Testis (tissue), 2 donors: ENCODE results near the gene FAM240B.

Source experiments
- POLR2A ChIP-seq: fragments of 450-650 bp; IDR thresholded peaks from one replicate; pipeline ENCODE4 v1.6.1; 2017; ENCODE audit warnings: antibody characterized with exemption, mild to moderate bottlenecking, moderate library complexity
- TF ChIP-seq, protein P1 (sequence below), 3 experiments: fragments of 450-650 bp in 2 of 3; fragments of 200-600 bp in 1 of 3; sonication (generic) in 1 of 3; IDR thresholded peaks; one replicate each; pipeline ENCODE4 v1.5.1; 2016 to 2019; ENCODE audit warnings: antibody characterized with exemption in 3 of 3, mild to moderate bottlenecking in 2 of 3, moderate library complexity in 1 of 3

DNA sequence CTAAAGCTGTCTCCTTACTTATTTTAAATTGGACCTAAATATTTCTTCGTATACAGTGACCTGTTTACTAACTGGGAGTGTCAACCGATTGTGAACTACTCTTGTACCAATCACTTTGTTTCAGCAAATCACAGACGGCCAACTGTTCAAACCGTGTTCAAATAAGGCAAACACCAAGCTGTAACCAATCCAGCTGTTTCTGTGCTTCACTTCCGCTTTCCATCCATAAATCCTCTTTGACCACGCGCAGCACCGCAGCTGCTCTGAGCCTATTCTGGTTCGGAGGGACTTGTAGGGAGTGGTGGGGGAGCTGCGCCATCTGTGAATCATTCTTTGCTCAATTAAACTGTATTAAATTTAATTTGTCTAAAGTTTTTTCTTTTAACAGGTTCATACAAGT is 4.8 kb upstream of the FAM240B start:
- TF ChIP-seq, protein P1, sequence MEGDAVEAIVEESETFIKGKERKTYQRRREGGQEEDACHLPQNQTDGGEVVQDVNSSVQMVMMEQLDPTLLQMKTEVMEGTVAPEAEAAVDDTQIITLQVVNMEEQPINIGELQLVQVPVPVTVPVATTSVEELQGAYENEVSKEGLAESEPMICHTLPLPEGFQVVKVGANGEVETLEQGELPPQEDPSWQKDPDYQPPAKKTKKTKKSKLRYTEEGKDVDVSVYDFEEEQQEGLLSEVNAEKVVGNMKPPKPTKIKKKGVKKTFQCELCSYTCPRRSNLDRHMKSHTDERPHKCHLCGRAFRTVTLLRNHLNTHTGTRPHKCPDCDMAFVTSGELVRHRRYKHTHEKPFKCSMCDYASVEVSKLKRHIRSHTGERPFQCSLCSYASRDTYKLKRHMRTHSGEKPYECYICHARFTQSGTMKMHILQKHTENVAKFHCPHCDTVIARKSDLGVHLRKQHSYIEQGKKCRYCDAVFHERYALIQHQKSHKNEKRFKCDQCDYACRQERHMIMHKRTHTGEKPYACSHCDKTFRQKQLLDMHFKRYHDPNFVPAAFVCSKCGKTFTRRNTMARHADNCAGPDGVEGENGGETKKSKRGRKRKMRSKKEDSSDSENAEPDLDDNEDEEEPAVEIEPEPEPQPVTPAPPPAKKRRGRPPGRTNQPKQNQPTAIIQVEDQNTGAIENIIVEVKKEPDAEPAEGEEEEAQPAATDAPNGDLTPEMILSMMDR (IDR thresholded peaks at IDR 0.05): no peak
- no peak for TF ChIP-seq POLR2A
